ENCODE results near the gene MR1. TPM values are rescaled to one million over a fixed set of nuclear protein-coding genes. Genes with fewer than 3 reads are reported as not detected.

The MR1 gene
- total and polyA plus RNA-seq, 2 donors from 2014 or later: 15.2 to 29.3 TPM

- no peaks in the 10 kb centered on the region for H3K4me1 ChIP-seq (ENCODE audit: control insufficient read depth in 2 of 3, insufficient read depth in 2 of 3, low read depth in 1 of 3, low read length in 3 of 3)
- no peaks in the 10 kb centered on the region for H3K9me3 ChIP-seq (ENCODE audit: control insufficient read depth in 2 of 3, insufficient read depth in 1 of 3, low read length in 3 of 3)
- FAIRE-seq: no peak
- H3K36me3 ChIP-seq (ENCODE audit: control insufficient read depth in 2 of 3, insufficient read depth in 3 of 3, low read length in 3 of 3): no peaks in the 10 kb centered on the region
- no peak overlapping the region for H3K9ac ChIP-seq (ENCODE audit: low read length in 3 of 3)
- H3K27me3 ChIP-seq (ENCODE audit: control insufficient read depth, insufficient read depth, low read length): no peaks in the 10 kb centered on the region
- intact Hi-C loops (cut with DNase I): no loop called here
- no peak overlapping the region for H3K4me3 ChIP-seq (ENCODE audit: low read length in 3 of 3)
- no peak for DNase-seq
- no peak for TF ChIP-seq CTCF (IDR thresholded peaks at IDR 0.05; ENCODE audit: borderline replicate concordance, extremely low read depth, insufficient read depth)
- no peak overlapping the region for H3K27ac ChIP-seq (ENCODE audit: low read depth in 2 of 2, low read length in 2 of 2)
Observed at GRCh38 chr1:181061487-181061886, 27.7 kb downstream of the MR1 start.

GRCh38 chr1:181061891-181062835, 28.4 kb downstream of the MR1 start:
- FAIRE-seq (no peak), DNase-seq (no peak)
- intact Hi-C loops (cut with DNase I): no loop called here
- H3K27me3 ChIP-seq (ENCODE audit: control insufficient read depth, insufficient read depth, low read length): no peaks in the 10 kb centered on the region
- no peak for TF ChIP-seq CTCF (IDR thresholded peaks at IDR 0.05; ENCODE audit: borderline replicate concordance, extremely low read depth, insufficient read depth)
- H3K4me1 ChIP-seq (ENCODE audit: control insufficient read depth in 2 of 3, insufficient read depth in 2 of 3, low read depth in 1 of 3, low read length in 3 of 3): no peaks in the 10 kb centered on the region
- H3K36me3 ChIP-seq (ENCODE audit: control insufficient read depth in 2 of 3, insufficient read depth in 3 of 3, low read length in 3 of 3): no peaks in the 10 kb centered on the region
- no peak overlapping the region for H3K9ac ChIP-seq (ENCODE audit: low read length in 3 of 3)
- H3K4me3 ChIP-seq (ENCODE audit: low read length in 3 of 3): no peak overlapping the region
- no peaks in the 10 kb centered on the region for H3K9me3 ChIP-seq (ENCODE audit: control insufficient read depth in 2 of 3, insufficient read depth in 1 of 3, low read length in 3 of 3)
- H3K27ac ChIP-seq (ENCODE audit: low read depth in 2 of 2, low read length in 2 of 2): no peak overlapping the region

GRCh38 chr1:181062836-181063428, 29.1 kb downstream of the MR1 start:
- Histone ChIP-seq H3K4me3 (ENCODE audit: low read length in 3 of 3) (no peak overlapping the region), H3K36me3 (ENCODE audit: control insufficient read depth in 2 of 3, insufficient read depth in 3 of 3, low read length in 3 of 3) (no peaks in the 10 kb centered on the region), H3K4me1 (ENCODE audit: control insufficient read depth in 2 of 3, insufficient read depth in 2 of 3, low read depth in 1 of 3, low read length in 3 of 3) (no peaks in the 10 kb centered on the region), H3K27me3 (ENCODE audit: control insufficient read depth, insufficient read depth, low read length) (no peaks in the 10 kb centered on the region), H3K27ac (ENCODE audit: low read depth in 2 of 2, low read length in 2 of 2) (no peak overlapping the region), H3K9ac (ENCODE audit: low read length in 3 of 3) (no peak overlapping the region), H3K9me3 (ENCODE audit: control insufficient read depth in 2 of 3, insufficient read depth in 1 of 3, low read length in 3 of 3) (no peaks in the 10 kb centered on the region)
- DNase-seq (no peak), FAIRE-seq (no peak)
- TF ChIP-seq CTCF (IDR thresholded peaks at IDR 0.05; ENCODE audit: borderline replicate concordance, extremely low read depth, insufficient read depth): no peak
- intact Hi-C loops (cut with DNase I): no loop called here
